IMR-90 (cell line): ENCODE results near the gene WDR49. TPM values are rescaled to one million over a fixed set of nuclear protein-coding genes. Genes with fewer than 3 reads are reported as not detected.

Source experiments
- ATAC-seq: fragments of 200-7000 bp; cut with Tn5 transposase; 2 replicates; pipeline ENCODE4 v1.9.1; 2020; ENCODE audit warnings: low read depth, mild to moderate bottlenecking, moderate library complexity
- BruUV-seq: library from RNA; stranded (reverse); fragments of 400-500 nt; replicated peaks from 2 replicates; lab custom pipeline; 2021; lab: Mats Ljungman, UMichigan
- CTCF ChIA-PET: fragments of 300-600 bp; formaldehyde crosslinking; extraction: SDS; loops from one replicate; lab custom pipeline; 2021; ENCODE audit warnings: antibody characterized with exemption; lab: Yijun Ruan, JAX
- POLR2A ChIA-PET: fragments of 300-600 bp; sonication (Branson Sonifier 250); formaldehyde crosslinking; loops from one replicate; lab custom pipeline; 2022; ENCODE audit warnings: antibody characterized with exemption; ENCODE audit not compliant: unreplicated experiment; lab: Charles Lee
- DNase-seq: peaks from one replicate; pipeline ENCODE4 v3.0.0; 2013
- H2AFZ ChIP-seq: replicated peaks from 2 replicates; pipeline ENCODE3; 2013; ENCODE audit warnings: low read length, mild to moderate bottlenecking; ENCODE audit not compliant: poor library complexity
- H2AK5ac ChIP-seq: 2 replicates; pipeline ENCODE4 v1.6.1; 2013; ENCODE audit warnings: low read depth, low read length, inconsistent platforms
- H2AK9ac ChIP-seq: replicated peaks from 2 replicates; pipeline ENCODE3; 2013; ENCODE audit warnings: mild to moderate bottlenecking, low read depth, low read length, moderate library complexity; ENCODE audit not compliant: poor library complexity
- H2BK120ac ChIP-seq: 2 replicates; pipeline ENCODE4 v1.6.1; 2013; ENCODE audit warnings: low read depth, low read length, inconsistent platforms
- H2BK15ac ChIP-seq: 3 replicates; pipeline ENCODE4 v1.6.1; 2013; ENCODE audit warnings: low read depth, low read length, inconsistent platforms
- H2BK20ac ChIP-seq: 2 replicates; pipeline ENCODE4 v1.6.1; 2013; ENCODE audit warnings: low read depth, mild to moderate bottlenecking, inconsistent platforms, low read length, moderate library complexity
- H2BK5ac ChIP-seq: 2 replicates; pipeline ENCODE4 v1.6.1; 2013; ENCODE audit warnings: mild to moderate bottlenecking, low read depth, low read length, inconsistent platforms; ENCODE audit not compliant: poor library complexity, severe bottlenecking
- H3K14ac ChIP-seq: replicated peaks from 2 replicates; pipeline ENCODE4 v1.6.1; 2013; ENCODE audit warnings: low read depth, low read length, inconsistent platforms
- H3K18ac ChIP-seq: 2 replicates; pipeline ENCODE4 v1.6.1; 2013; ENCODE audit warnings: low read depth, low read length, control low read depth
- H3K23ac ChIP-seq: 2 replicates; pipeline ENCODE4 v1.6.1; 2013; ENCODE audit warnings: low read depth, low read length, inconsistent platforms
- H3K27ac ChIP-seq: 2 replicates; pipeline ENCODE4 v1.5.1; 2013; ENCODE audit warnings: mild to moderate bottlenecking, control low read depth, low read length; ENCODE audit not compliant: insufficient read depth
- H3K27me3 ChIP-seq: 2 replicates; pipeline ENCODE4 v1.6.1; 2013; ENCODE audit warnings: low read length; ENCODE audit not compliant: control insufficient read depth, insufficient read depth
- H3K36me3 ChIP-seq: 2 replicates; pipeline ENCODE4 v1.6.1; 2013; ENCODE audit warnings: low read length, mixed read lengths; ENCODE audit not compliant: control insufficient read depth, insufficient read depth
- H3K4ac ChIP-seq: 2 replicates; pipeline ENCODE4 v1.6.1; 2013; ENCODE audit warnings: low read depth, low read length, inconsistent platforms
- H3K4me1 ChIP-seq: 2 replicates; pipeline ENCODE4 v1.6.1; 2013; ENCODE audit warnings: low read length, mixed read lengths; ENCODE audit not compliant: control insufficient read depth, insufficient read depth
- H3K4me2 ChIP-seq: 2 replicates; pipeline ENCODE4 v1.6.1; 2013; ENCODE audit warnings: low read depth, mild to moderate bottlenecking, control low read depth, low read length, moderate library complexity
- H3K4me3 ChIP-seq: 2 replicates; pipeline ENCODE4 v1.5.1; 2013; ENCODE audit warnings: low read depth, mild to moderate bottlenecking, control low read depth, low read length, moderate library complexity; ENCODE audit not compliant: insufficient read depth
- H3K56ac ChIP-seq: 2 replicates; pipeline ENCODE4 v1.6.1; 2013; ENCODE audit warnings: low read length, inconsistent platforms; ENCODE audit not compliant: insufficient read depth; ENCODE audit errors: extremely low read depth
- H3K79me1 ChIP-seq, 2 experiments: 2 replicates each; pipeline ENCODE4 v1.6.1; 2013; ENCODE audit warnings: low read length in 2 of 2, inconsistent platforms in 1 of 2, low read depth in 1 of 2
- H3K9ac ChIP-seq: 2 replicates; pipeline ENCODE4 v1.6.1; 2013; ENCODE audit warnings: low read depth, low read length, control low read depth
- H3K9me1 ChIP-seq: 2 replicates; pipeline ENCODE4 v1.6.1; 2013; ENCODE audit warnings: low read length, inconsistent platforms; ENCODE audit not compliant: insufficient read depth
- H3K9me3 ChIP-seq: 2 replicates; pipeline ENCODE4 v1.6.1; 2013; ENCODE audit warnings: low read length; ENCODE audit not compliant: control insufficient read depth, insufficient read depth
- H4K20me1 ChIP-seq: 2 replicates; pipeline ENCODE4 v1.6.1; 2013; ENCODE audit warnings: low read length, inconsistent platforms; ENCODE audit not compliant: insufficient read depth
- H4K5ac ChIP-seq: 2 replicates; pipeline ENCODE4 v1.6.1; 2013; ENCODE audit warnings: mild to moderate bottlenecking, low read depth, low read length, control low read depth
- H4K8ac ChIP-seq, 2 experiments: 2 replicates each; pipeline ENCODE4 v1.6.1; 2013; ENCODE audit warnings: low read depth in 2 of 2, low read length in 2 of 2, control low read depth in 1 of 2, inconsistent platforms in 1 of 2
- H4K91ac ChIP-seq: 2 replicates; pipeline ENCODE4 v1.6.1; 2013; ENCODE audit warnings: low read depth, low read length, inconsistent platforms; ENCODE audit not compliant: insufficient read depth
- CHD1 ChIP-seq: IDR thresholded peaks from 2 replicates; pipeline ENCODE4 v1.6.1; 2012; ENCODE audit warnings: low read depth, low read length, improper control_type of control experiment
- CTCF ChIP-seq: conservative IDR thresholded peaks from 2 replicates; pipeline ENCODE4 v1.5.1; 2012; ENCODE audit warnings: mild to moderate bottlenecking, low read depth, low read length, improper control_type of control experiment
- USF2 ChIP-seq: fragments of 150-350 bp; IDR thresholded peaks from 2 replicates; pipeline ENCODE4 v1.6.1; 2017; ENCODE audit warnings: mild to moderate bottlenecking, antibody characterized with exemption, low read length, low read depth
- dilution Hi-C: fragments of 300-500 bp; cut with HindIII; formaldehyde crosslinking; loops from one replicate; pipeline ENCODE4 v1.14.3; 2018; ENCODE audit warnings: low sequenced_read_pairs; ENCODE audit not compliant: unreplicated experiment
- in situ Hi-C: fragments of 300-500 bp; cut with MboI; formaldehyde crosslinking; loops from 3 replicates; pipeline ENCODE4 v1.14.3; 2019; ENCODE audit warnings: low sequenced_read_pairs, inconsistent platforms, mixed read lengths
- intact Hi-C: fragments of 100-400 bp; cut with micrococcal nuclease; formaldehyde crosslinking; loops from 2 replicates; pipeline ENCODE4 v1.10.0; 2022
- polyA plus RNA-seq, 3 experiments: library from polyadenylated mRNA; depleted of rRNA; stranded (reverse); fragments of >200 nt; gene quantifications; 2 replicates each; pipeline ENCODE4 v1.2.3, GENCODE V29; 2012; ENCODE audit warnings: low replicate concordance in 1 of 3
- total RNA-seq: library from RNA; depleted of rRNA; stranded (reverse); fragments of >200 nt; gene quantifications from 2 replicates; pipeline ENCODE4 v1.2.3, GENCODE V29; 2012

Gene WDR49
- total and polyA plus RNA-seq, 2 of the 4 experiments (the other 2 are of a cell fraction), result not detected

GRCh38 chr3:167481164-167481563 lies 172.6 kb downstream of the WDR49 start:
- no peak for DNase-seq
- Histone ChIP-seq H2AK5ac (no peak overlapping the region), H3K4me1 (no peaks in the 10 kb centered on the region), H3K9ac (no peak overlapping the region), H2AFZ (no peak overlapping the region), H2BK5ac (no peak overlapping the region), H3K27me3 (no peaks in the 10 kb centered on the region), H3K9me1 (no peaks in the 10 kb centered on the region), H3K18ac (no peak overlapping the region), H3K23ac (no peak overlapping the region), H3K79me1 (no peaks in the 10 kb centered on the region), H3K14ac (no peak overlapping the region), H4K91ac (no peak overlapping the region), H3K9me3 (no peaks in the 10 kb centered on the region), H3K4me2 (no peak overlapping the region), H3K36me3 (no peaks in the 10 kb centered on the region), H2BK15ac (no peak overlapping the region), H3K27ac (no peak overlapping the region), H3K56ac (no peak overlapping the region), H4K5ac (no peak overlapping the region), H2BK20ac (no peak overlapping the region), H2AK9ac (no peak overlapping the region), H3K4ac (no peak overlapping the region), H3K4me3 (no peak overlapping the region), H4K8ac (no peak overlapping the region), H4K20me1 (no peaks in the 10 kb centered on the region), H2BK120ac (no peak overlapping the region)
- intact Hi-C loops, result no loop called here
- ChIA-PET CTCF (interaction anchor here (0.6 kb wide), 1 partner anchor 20 kb away, joined by 4 read pairs; no protein-coding TSS in a partner anchor), POLR2A (no interaction called here)
- in situ Hi-C loops, result no loop called here
- dilution Hi-C loops, result no loop called here
- no TSS peak for BruUV-seq
- TF ChIP-seq CHD1 (no peak), USF2 (no peak), CTCF (no peak)
- no peak for ATAC-seq
